Left lung (tissue), 10 donors: ENCODE results near the gene PNMA6A. TPM values are rescaled to one million over a fixed set of nuclear protein-coding genes. Genes with fewer than 3 reads are reported as not detected.
"Not testable (repeated sequence)": the region's sequence is repeated elsewhere in the genome, so short reads cannot be mapped to it uniquely, and the experiment has no call there.

ENCODE experiments used
- ATAC-seq: fragments of 200-7000 bp; cut with Tn5 transposase; one replicate; pipeline ENCODE4 v1.9.1; 2020; ENCODE audit warnings: moderate library complexity
- DNase-seq, 4 donors: peaks; one replicate each; pipeline ENCODE4 v3.0.0-alpha.2; 2013 to 2020
- H3K27ac ChIP-seq, 2 donors: fragments of 200-600 bp; sonication (generic) in 1 of 2; one replicate each; pipeline versions ENCODE4 v1.5.0 to v1.8.0; 2020 to 2021
- H3K27me3 ChIP-seq, 2 donors: fragments of 200-600 bp; sonication (generic) in 1 of 2; one replicate each; pipeline versions ENCODE4 v1.5.0 to v1.8.0; 2020 to 2021
- H3K36me3 ChIP-seq, 2 donors: fragments of 200-600 bp; sonication (generic) in 1 of 2; one replicate each; pipeline versions ENCODE4 v1.5.0 to v1.8.0; 2020 to 2021
- H3K4me1 ChIP-seq, 2 donors: fragments of 200-600 bp; one replicate each; pipeline ENCODE4 v1.8.0; 2021
- H3K4me3 ChIP-seq, 2 donors: fragments of 200-600 bp; sonication (generic) in 1 of 2; one replicate each; pipeline versions ENCODE4 v1.5.0 to v1.8.0; 2020 to 2021; ENCODE audit warnings: mild to moderate bottlenecking in 1 of 2
- H3K9me3 ChIP-seq, 2 donors: fragments of 200-600 bp; sonication (generic) in 1 of 2; one replicate each; pipeline versions ENCODE4 v1.5.0 to v1.8.0; 2020 to 2021
- CTCF ChIP-seq, 2 donors: fragments of 200-600 bp; sonication (generic) in 1 of 2; IDR thresholded peaks; one replicate each; pipeline versions ENCODE4 v1.5.0 to v1.8.0; 2021; ENCODE audit warnings: antibody characterized with exemption in 2 of 2
- intact Hi-C, 2 donors: fragments of 100-400 bp; cut with DNase I; formaldehyde crosslinking; loops; one replicate each; pipeline versions ENCODE4 v1.11.2 to v1.14.2; 2022
- polyA plus RNA-seq, 6 donors: library from polyadenylated mRNA; unstranded; fragments of 120-200 nt; gene quantifications; one replicate each; pipeline ENCODE4 v1.2.1, GENCODE V29; 2013; ENCODE audit not compliant: insufficient read length in 6 of 6
- total RNA-seq, 2 donors: library from RNA; stranded (reverse); fragmentation: NEBNext Ultra II Directional; extraction: Animal tissue kit (Norgen Biotek cat#: 25700); gene quantifications; one replicate each; pipeline ENCODE4 v1.2.1, GENCODE V29; 2021
- donor health status: DM: no; HTN: yes; CAD: no.
- donor health status: DM: no; HTN: no; CAD: no.

PNMA6A gene
- total and polyA plus RNA-seq, 8 donors = 1.7 to 3.1 (median 2.4) TPM

- DNase-seq = no peak
- no peak for TF ChIP-seq CTCF (IDR thresholded peaks at IDR 0.05)
- H3K27me3 ChIP-seq = no peaks in the 10 kb centered on the region
- no peak for ATAC-seq
- intact Hi-C loops = no loop called here
- no peaks in the 10 kb centered on the region for H3K4me1 ChIP-seq
- no peaks in the 10 kb centered on the region for H3K9me3 ChIP-seq
- no peak overlapping the region for H3K27ac ChIP-seq
- H3K36me3 ChIP-seq = no peaks in the 10 kb centered on the region
- H3K4me3 ChIP-seq = no peak overlapping the region
Observed at GRCh38 chrX:153064061-153064460, 8.2 kb upstream of the PNMA6A start.

- H3K36me3 ChIP-seq = no peaks in the 10 kb centered on the region
- H3K27me3 ChIP-seq = no peaks in the 10 kb centered on the region
- ATAC-seq (no peak), DNase-seq (no peak)
- no peak for TF ChIP-seq CTCF (IDR thresholded peaks at IDR 0.05)
- intact Hi-C loops = no loop called here
- no peaks in the 10 kb centered on the region for H3K4me1 ChIP-seq
- no peaks in the 10 kb centered on the region for H3K9me3 ChIP-seq
- H3K4me3 ChIP-seq = no peak overlapping the region
- H3K27ac ChIP-seq = no peak overlapping the region
Observed at GRCh38 chrX:153065389-153065788, 6.9 kb upstream of the PNMA6A start.

DNA sequence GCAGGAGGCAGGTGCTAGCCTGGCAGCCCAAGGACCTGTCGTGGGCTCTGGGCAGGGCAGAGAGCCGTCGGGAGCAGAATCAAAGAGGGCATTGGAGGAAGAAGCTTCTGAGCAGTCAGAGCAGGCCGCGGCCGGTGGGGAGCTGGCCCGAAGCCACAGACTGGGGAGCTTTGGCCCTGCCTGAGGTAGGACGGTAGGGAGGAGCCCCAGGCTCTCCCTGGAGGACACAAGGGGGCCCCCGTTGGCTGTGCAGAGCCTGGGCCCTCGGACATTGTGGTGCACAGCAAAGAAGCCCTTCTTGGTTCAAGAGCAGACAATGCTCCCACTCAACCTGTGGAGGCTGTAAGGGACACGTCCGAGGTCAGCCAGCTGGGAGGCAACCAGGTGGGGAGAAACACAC lies 5.9 kb upstream of the PNMA6A start:
- H3K27me3 ChIP-seq, H3K9me3 ChIP-seq, DNase-seq, intact Hi-C loops, H3K4me3 ChIP-seq, H3K27ac ChIP-seq, H3K36me3 ChIP-seq, ATAC-seq, H3K4me1 ChIP-seq: not testable (repeated sequence)

DNA sequence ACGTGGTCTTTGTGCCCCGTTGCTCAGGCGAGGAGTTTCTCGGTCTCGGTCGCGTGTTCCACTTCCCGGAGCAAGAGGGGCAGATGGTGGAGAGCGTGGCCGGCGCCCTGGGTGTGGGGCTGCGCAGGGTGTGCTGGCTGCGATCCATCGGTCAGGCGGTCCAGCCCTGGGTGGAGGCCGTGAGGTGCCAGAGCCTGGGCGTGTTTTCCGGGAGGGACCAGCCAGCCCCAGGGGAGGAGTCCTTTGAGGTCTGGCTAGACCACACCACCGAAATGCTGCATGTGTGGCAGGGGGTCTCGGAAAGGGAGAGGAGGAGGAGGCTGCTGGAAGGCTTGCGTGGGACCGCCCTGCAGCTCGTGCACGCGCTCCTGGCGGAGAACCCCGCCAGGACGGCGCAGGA lies 1.1 kb downstream of the PNMA6A start:
- H3K27me3 ChIP-seq, H3K36me3 ChIP-seq, ATAC-seq, H3K9me3 ChIP-seq, intact Hi-C loops, DNase-seq, H3K4me3 ChIP-seq, H3K4me1 ChIP-seq, H3K27ac ChIP-seq: not testable (repeated sequence)

DNA sequence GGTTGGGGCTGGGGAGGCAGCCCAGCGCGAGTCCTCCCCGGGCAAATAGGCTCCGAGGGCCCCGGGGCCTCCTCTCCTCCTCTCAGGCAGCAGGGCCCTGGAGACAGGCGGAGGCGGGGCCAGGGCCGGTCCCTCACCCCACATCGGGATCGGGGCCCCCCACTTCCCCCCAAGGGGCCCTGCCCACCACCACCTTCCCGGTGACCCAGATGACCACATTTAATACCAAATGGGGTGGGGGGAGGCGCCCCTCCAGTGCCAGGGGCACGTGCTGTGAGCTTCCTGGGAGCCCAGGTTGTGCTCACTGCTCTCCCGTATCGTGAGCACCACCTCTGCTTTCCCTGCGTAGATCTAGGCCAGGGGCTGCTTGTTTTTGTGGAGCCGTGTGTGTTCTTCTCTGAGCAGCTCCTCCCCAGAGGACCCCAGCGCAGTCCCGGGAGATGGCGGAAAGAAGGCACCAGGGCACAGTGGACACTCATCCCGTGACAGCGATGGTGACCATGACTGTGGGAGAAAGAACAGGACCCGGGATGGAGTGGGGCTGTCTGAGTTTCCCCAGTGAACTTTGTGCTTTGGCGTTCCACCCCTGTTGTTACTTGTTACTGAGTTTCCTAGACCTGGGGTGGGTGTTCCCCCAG lies 2.1 kb downstream of the PNMA6A start:
- ATAC-seq = no peak
- no peaks in the 10 kb centered on the region for H3K4me1 ChIP-seq
- no peaks in the 10 kb centered on the region for H3K27me3 ChIP-seq
- intact Hi-C loops = no loop called here
- H3K9me3 ChIP-seq = no peaks in the 10 kb centered on the region
- no peak overlapping the region for H3K4me3 ChIP-seq
- TF ChIP-seq CTCF (IDR thresholded peaks at IDR 0.05) = no peak
- H3K36me3 ChIP-seq = no peaks in the 10 kb centered on the region
- peak in 1 of 4 donors; percentile 13 for DNase-seq
- H3K27ac ChIP-seq = no peak overlapping the region

- Histone ChIP-seq H3K9me3 (no peaks in the 10 kb centered on the region), H3K4me3 (no peak overlapping the region), H3K36me3 (no peaks in the 10 kb centered on the region), H3K4me1 (no peaks in the 10 kb centered on the region), H3K27ac (no peak overlapping the region), H3K27me3 (no peaks in the 10 kb centered on the region)
- ATAC-seq (no peak), DNase-seq (no peak)
- intact Hi-C loops = no loop called here
- no peak for TF ChIP-seq CTCF (IDR thresholded peaks at IDR 0.05)
Observed at GRCh38 chrX:153074935-153075334, 2.7 kb downstream of the PNMA6A start.
